Upper lobe of left lung (tissue), 6 donors: ENCODE results near the gene CLASRP. TPM values are rescaled to one million over a fixed set of nuclear protein-coding genes. Genes with fewer than 3 reads are reported as not detected.

Experiments
- ATAC-seq, 2 donors: fragments of 200-7000 bp; cut with Tn5 transposase; one replicate each; pipeline ENCODE4 v1.9.1; 2022; ENCODE audit warnings: mild to moderate bottlenecking in 2 of 2, moderate library complexity in 2 of 2; ENCODE audit not compliant: low FRiP score in 2 of 2
- DNase-seq, 2 donors: peaks; one replicate each; pipeline ENCODE4 v3.0.0-alpha.2; 2019 to 2020
- H3K27ac ChIP-seq, 4 donors: fragments of 200-600 bp; sonication (generic); one replicate each; pipeline ENCODE4 v1.5.1; 2016 to 2019
- H3K27me3 ChIP-seq, 4 donors: fragments of 200-600 bp; sonication (generic); one replicate each; pipeline ENCODE4 v1.5.1; 2017 to 2019
- H3K36me3 ChIP-seq, 4 donors: fragments of 200-600 bp; sonication (generic); one replicate each; pipeline ENCODE4 v1.5.1; 2016 to 2019
- H3K4me1 ChIP-seq, 4 donors: fragments of 200-600 bp; sonication (generic); one replicate each; pipeline ENCODE4 v1.5.1; 2018 to 2019
- H3K4me3 ChIP-seq, 4 donors: fragments of 200-600 bp; sonication (generic); one replicate each; pipeline ENCODE4 v1.5.1; 2017 to 2019; ENCODE audit warnings: mild to moderate bottlenecking in 2 of 4, moderate library complexity in 1 of 4
- H3K9me3 ChIP-seq, 4 donors: fragments of 200-600 bp; sonication (generic); one replicate each; pipeline ENCODE4 v1.5.1; 2018 to 2019
- EP300 ChIP-seq, 4 donors: sonication (generic); formaldehyde crosslinking; IDR thresholded peaks; one replicate each; pipeline ENCODE4 v1.5.1; 2017; ENCODE audit warnings: antibody characterized with exemption in 4 of 4, control low read depth in 2 of 4
- POLR2A ChIP-seq, 4 donors: fragments of 450-650 bp; IDR thresholded peaks; one replicate each; pipeline ENCODE4 v1.5.1; 2016 to 2017; ENCODE audit warnings: antibody characterized with exemption in 4 of 4, mild to moderate bottlenecking in 2 of 4
- POLR2AphosphoS5 ChIP-seq, 2 donors: sonication (generic); formaldehyde crosslinking; IDR thresholded peaks; one replicate each; pipeline ENCODE4 v1.5.1; 2017; ENCODE audit warnings: antibody characterized with exemption in 2 of 2
- whole genome bisulfite sequencing, 2 donors: methylation state at CpG; one replicate each; pipeline ENCODE4 v1.1.5; 2017 to 2018; 5-methylcytosine and 5-hydroxymethylcytosine counted together
- total RNA-seq, 6 donors: library from RNA; depleted of rRNA in 4 of 6; stranded (reverse); fragments of >200 nt in 4 of 6; gene quantifications; one replicate each; pipeline versions ENCODE4 v1.1.0 to v1.2.1, GENCODE V29; 2016 to 2021
- TF ChIP-seq, protein P1 (sequence below), 6 experiments: fragments of 450-650 bp in 4 of 6; fragments of 200-600 bp in 2 of 6; sonication (generic) in 2 of 6; IDR thresholded peaks; one replicate each; pipeline ENCODE4 v1.5.1; 2016 to 2019; ENCODE audit warnings: antibody characterized with exemption in 6 of 6
- donor health status: DM: no; HTN: no; CAD: no; lungs with moderate emphysema.
- donor health status: DM: no; HTN: yes; CAD: no; lungs with severe emphysema.

The CLASRP gene
- total RNA-seq, 6 donors from 2014 or later = 38.0 to 295 (median 71.6) TPM

- DNase-seq (no peak), ATAC-seq (no peak)
- H3K36me3 ChIP-seq = no peaks in the 10 kb centered on the region
- H3K4me1 ChIP-seq = peaks cover 33 to 75% (median 43%) of the 10 kb centered on the region in 4 donors
- H3K9me3 ChIP-seq = no peaks in the 10 kb centered on the region
- H3K27ac ChIP-seq = no peak overlapping the region
- no peaks in the 10 kb centered on the region for H3K27me3 ChIP-seq
- no peak overlapping the region for H3K4me3 ChIP-seq
- TF ChIP-seq, protein P1, sequence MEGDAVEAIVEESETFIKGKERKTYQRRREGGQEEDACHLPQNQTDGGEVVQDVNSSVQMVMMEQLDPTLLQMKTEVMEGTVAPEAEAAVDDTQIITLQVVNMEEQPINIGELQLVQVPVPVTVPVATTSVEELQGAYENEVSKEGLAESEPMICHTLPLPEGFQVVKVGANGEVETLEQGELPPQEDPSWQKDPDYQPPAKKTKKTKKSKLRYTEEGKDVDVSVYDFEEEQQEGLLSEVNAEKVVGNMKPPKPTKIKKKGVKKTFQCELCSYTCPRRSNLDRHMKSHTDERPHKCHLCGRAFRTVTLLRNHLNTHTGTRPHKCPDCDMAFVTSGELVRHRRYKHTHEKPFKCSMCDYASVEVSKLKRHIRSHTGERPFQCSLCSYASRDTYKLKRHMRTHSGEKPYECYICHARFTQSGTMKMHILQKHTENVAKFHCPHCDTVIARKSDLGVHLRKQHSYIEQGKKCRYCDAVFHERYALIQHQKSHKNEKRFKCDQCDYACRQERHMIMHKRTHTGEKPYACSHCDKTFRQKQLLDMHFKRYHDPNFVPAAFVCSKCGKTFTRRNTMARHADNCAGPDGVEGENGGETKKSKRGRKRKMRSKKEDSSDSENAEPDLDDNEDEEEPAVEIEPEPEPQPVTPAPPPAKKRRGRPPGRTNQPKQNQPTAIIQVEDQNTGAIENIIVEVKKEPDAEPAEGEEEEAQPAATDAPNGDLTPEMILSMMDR (IDR thresholded peaks at IDR 0.05) = no peak
- TF ChIP-seq POLR2A (IDR thresholded peaks at IDR 0.05) (no peak), POLR2AphosphoS5 (IDR thresholded peaks at IDR 0.05) (no peak), EP300 (IDR thresholded peaks at IDR 0.05) (no peak)
- 81 to 87% methylated on average over 6 to 8 of the region's 8 CpGs for WGBS, 2 donors
Measured at GRCh38 chr19:45100846-45101252, 62.0 kb downstream of the CLASRP start.

- peaks cover 27 to 66% (median 34%) of the 10 kb centered on the region in 4 donors for H3K4me1 ChIP-seq
Measured at GRCh38 chr19:45101806-45102205, 63.0 kb downstream of the CLASRP start.

DNA sequence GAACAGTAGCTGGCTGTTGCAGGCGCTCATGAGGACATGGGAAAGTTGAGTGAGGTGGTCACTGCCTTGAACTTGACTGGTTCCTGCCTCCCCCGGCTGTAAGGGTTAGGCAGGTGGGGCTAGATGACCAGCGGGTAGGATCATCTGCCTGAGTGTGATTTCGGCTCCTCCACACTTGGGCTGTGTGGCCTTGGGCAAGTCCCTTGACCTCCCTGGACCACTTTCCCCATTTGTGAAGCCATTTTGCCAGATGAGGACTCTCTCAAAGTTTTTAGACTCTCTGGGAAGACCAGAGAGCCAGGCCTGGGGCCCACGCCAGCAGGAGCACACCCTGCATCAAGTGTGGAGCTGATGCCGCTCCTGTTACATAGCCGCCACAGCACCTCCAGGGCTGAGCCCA is 63.6 kb downstream of the CLASRP start:
- Histone ChIP-seq H3K27me3 (no peaks in the 10 kb centered on the region), H3K36me3 (no peaks in the 10 kb centered on the region), H3K4me1 (peaks cover 24 to 59% (median 30%) of the 10 kb centered on the region in 4 donors), H3K4me3 (no peak overlapping the region), H3K9me3 (no peaks in the 10 kb centered on the region), H3K27ac (no peak overlapping the region)
- ATAC-seq (no peak), DNase-seq (no peak)
- TF ChIP-seq, protein P1 (IDR thresholded peaks at IDR 0.05) = no peak
- 91 to 100% methylated on average over 1 to 7 of the region's 7 CpGs for WGBS, 2 donors

More at GRCh38 chr19:45101806-45102205, 63.0 kb downstream of the CLASRP start:
- no peak overlapping the region for H3K27ac ChIP-seq
- DNase-seq = no peak
- no peaks in the 10 kb centered on the region for H3K9me3 ChIP-seq
- no peaks in the 10 kb centered on the region for H3K36me3 ChIP-seq
- no peak for TF ChIP-seq POLR2A (IDR thresholded peaks at IDR 0.05)
- TF ChIP-seq, protein P1 (IDR thresholded peaks at IDR 0.05) = no peak
- no peak for TF ChIP-seq EP300 (IDR thresholded peaks at IDR 0.05)
- no peak for TF ChIP-seq POLR2AphosphoS5 (IDR thresholded peaks at IDR 0.05)
- ATAC-seq = no peak
- H3K4me3 ChIP-seq = no peak overlapping the region
- WGBS, 2 donors = 87 to 91% methylated on average over 8 of the region's 8 CpGs
- no peaks in the 10 kb centered on the region for H3K27me3 ChIP-seq

- DNase-seq = peak in 1 of 2 donors; percentile 42
- peak overlapping the region in 2 of 4 donors; percentile 7 to 19 for H3K27ac ChIP-seq
- no peaks in the 10 kb centered on the region for H3K27me3 ChIP-seq
- no peaks in the 10 kb centered on the region for H3K9me3 ChIP-seq
- peak in 1 of 2 donors; percentile 11 for TF ChIP-seq POLR2AphosphoS5 (IDR thresholded peaks at IDR 0.05)
- no peak for TF ChIP-seq POLR2A (IDR thresholded peaks at IDR 0.05)
- peak in 1 of 2 donors; percentile 45 for ATAC-seq
- peaks cover 18 to 52% (median 24%) of the 10 kb centered on the region in 4 donors for H3K4me1 ChIP-seq
- 45 to 69% methylated on average over 5 to 15 of the region's 15 CpGs for WGBS, 2 donors
- H3K36me3 ChIP-seq = no peaks in the 10 kb centered on the region
- peak overlapping the region in 1 of 4 donors; percentile 15 for H3K4me3 ChIP-seq
Measured at GRCh38 chr19:45103156-45103507, 64.3 kb downstream of the CLASRP start.

- Histone ChIP-seq H3K9me3 (no peaks in the 10 kb centered on the region), H3K27me3 (no peaks in the 10 kb centered on the region), H3K27ac (peak overlapping the region in 2 of 4 donors; percentile 7 to 19), H3K36me3 (no peaks in the 10 kb centered on the region), H3K4me1 (peaks cover 15 to 47% (median 18%) of the 10 kb centered on the region in 4 donors), H3K4me3 (peak overlapping the region in 1 of 4 donors; percentile 15)
- whole genome bisulfite sequencing, 2 donors = 53 to 58% methylated on average over 25 to 26 of the region's 26 CpGs
- ATAC-seq = no peak
- TF ChIP-seq EP300 (IDR thresholded peaks at IDR 0.05) (no peak), POLR2A (IDR thresholded peaks at IDR 0.05) (no peak), POLR2AphosphoS5 (IDR thresholded peaks at IDR 0.05) (no peak)
- TF ChIP-seq, protein P1 (IDR thresholded peaks at IDR 0.05) = no peak
- DNase-seq = no peak
Measured at GRCh38 chr19:45103508-45104319, 64.9 kb downstream of the CLASRP start.
